ENCODE measurements around the gene BTBD16. TPM values are rescaled to one million over a fixed set of nuclear protein-coding genes. Genes with fewer than 3 reads are reported as not detected.

BTBD16 gene
- total RNA-seq, 6 donors from 2014 or later: 0.20 to 1.8 (median 0.91) TPM; not detected in 3

- Histone ChIP-seq H3K9me3 (no peaks in the 10 kb centered on the region), H3K4me3 (peak overlapping the region in 3 of 4 donors; percentile 75 to 94 (median 94)), H3K27ac (peak overlapping the region in 3 of 4 donors; percentile 95 to 99 (median 97)), H3K4me1 (peaks cover 11 to 37% (median 32%) of the 10 kb centered on the region in 4 donors), H3K27me3 (no peaks in the 10 kb centered on the region), H3K36me3 (no peaks in the 10 kb centered on the region)
- ATAC-seq (ENCODE audit: low FRiP score in 2 of 2) (no peak), DNase-seq (peak in 1 of 2 donors; percentile 54)
- WGBS, 2 donors: 64 to 65% methylated on average over 11 of the region's 11 CpGs
- TF ChIP-seq POLR2A (IDR thresholded peaks at IDR 0.05) (no peak), EP300 (IDR thresholded peaks at IDR 0.05) (no peak), POLR2AphosphoS5 (IDR thresholded peaks at IDR 0.05) (no peak), CTCF (IDR thresholded peaks at IDR 0.05) (no peak)
Observed at GRCh38 chr10:122376364-122376961, 105.4 kb downstream of the BTBD16 start.

GRCh38 chr10:122379041-122379440, 107.9 kb downstream of the BTBD16 start:
- Histone ChIP-seq H3K27me3 (no peaks in the 10 kb centered on the region), H3K4me1 (peaks cover 11 to 27% (median 21%) of the 10 kb centered on the region in 4 donors), H3K27ac (no peak overlapping the region), H3K36me3 (no peaks in the 10 kb centered on the region), H3K9me3 (no peaks in the 10 kb centered on the region), H3K4me3 (no peak overlapping the region)
- ATAC-seq (ENCODE audit: low FRiP score in 2 of 2): no peak
- 92 to 94% methylated on average over 5 of the region's 5 CpGs for WGBS, 2 donors
- TF ChIP-seq CTCF (IDR thresholded peaks at IDR 0.05): no peak
- no peak for TF ChIP-seq POLR2A (IDR thresholded peaks at IDR 0.05)
- no peak for DNase-seq

GRCh38 chr10:122379537-122379936, 108.4 kb downstream of the BTBD16 start:
- no peak overlapping the region for H3K4me3 ChIP-seq
- TF ChIP-seq POLR2A (IDR thresholded peaks at IDR 0.05): no peak
- no peak for TF ChIP-seq CTCF (IDR thresholded peaks at IDR 0.05)
- TF ChIP-seq POLR2AphosphoS5 (IDR thresholded peaks at IDR 0.05): no peak
- TF ChIP-seq EP300 (IDR thresholded peaks at IDR 0.05): no peak
- no peak overlapping the region for H3K27ac ChIP-seq
- peaks cover 11 to 26% (median 20%) of the 10 kb centered on the region in 4 donors for H3K4me1 ChIP-seq
- no peak for ATAC-seq (ENCODE audit: low FRiP score in 2 of 2)
- H3K36me3 ChIP-seq: no peaks in the 10 kb centered on the region
- 83 to 85% methylated on average over 2 of the region's 2 CpGs for WGBS, 2 donors
- DNase-seq: no peak
- H3K27me3 ChIP-seq: no peaks in the 10 kb centered on the region
- H3K9me3 ChIP-seq: no peaks in the 10 kb centered on the region

GRCh38 chr10:122380703-122381102, 109.6 kb downstream of the BTBD16 start:
- ATAC-seq (ENCODE audit: low FRiP score in 2 of 2): no peak

More at GRCh38 chr10:122380703-122381102, 109.6 kb downstream of the BTBD16 start:
- no peak overlapping the region for H3K4me3 ChIP-seq
- DNase-seq: no peak
- H3K27me3 ChIP-seq: no peaks in the 10 kb centered on the region
- no peaks in the 10 kb centered on the region for H3K36me3 ChIP-seq
- 67 to 86% methylated on average over 4 of the region's 4 CpGs for WGBS, 2 donors
- H3K9me3 ChIP-seq: no peaks in the 10 kb centered on the region
- peaks cover 11 to 23% (median 20%) of the 10 kb centered on the region in 4 donors for H3K4me1 ChIP-seq
- H3K27ac ChIP-seq: no peak overlapping the region
- TF ChIP-seq EP300 (IDR thresholded peaks at IDR 0.05): no peak
- no peak for TF ChIP-seq POLR2A (IDR thresholded peaks at IDR 0.05)
- TF ChIP-seq CTCF (IDR thresholded peaks at IDR 0.05): no peak
- no peak for TF ChIP-seq POLR2AphosphoS5 (IDR thresholded peaks at IDR 0.05)
